Coronary artery (tissue), 2 donors: Measurements from ENCODE around the gene AOX1.
A peak's percentile ranks its signal among the peaks of the same experiment; 100 is the strongest.

Source experiments
- DNase-seq: peaks from one replicate; pipeline ENCODE4 v3.0.0-alpha.2; 2017; ENCODE audit warnings: low spot score
- H3K27ac ChIP-seq, 2 donors: fragments of 200-600 bp; sonication (generic); one replicate each; pipeline ENCODE4 v1.5.1; 2016 to 2019
- H3K4me3 ChIP-seq: fragments of 200-600 bp; sonication (generic); 2 replicates; pipeline ENCODE4 v1.5.1; 2016; ENCODE audit warnings: mild to moderate bottlenecking, moderate library complexity
- TF ChIP-seq, protein P1 (sequence below): fragments of 200-600 bp; sonication (generic); IDR thresholded peaks from one replicate; pipeline ENCODE4 v1.5.1; 2019; ENCODE audit warnings: antibody characterized with exemption

Gene AOX1

GRCh38 chr2:200699310-200699709 is 113.5 kb downstream of the AOX1 start:
- no peak for DNase-seq
- H3K27ac ChIP-seq = no peak overlapping the region
- TF ChIP-seq, protein P1, sequence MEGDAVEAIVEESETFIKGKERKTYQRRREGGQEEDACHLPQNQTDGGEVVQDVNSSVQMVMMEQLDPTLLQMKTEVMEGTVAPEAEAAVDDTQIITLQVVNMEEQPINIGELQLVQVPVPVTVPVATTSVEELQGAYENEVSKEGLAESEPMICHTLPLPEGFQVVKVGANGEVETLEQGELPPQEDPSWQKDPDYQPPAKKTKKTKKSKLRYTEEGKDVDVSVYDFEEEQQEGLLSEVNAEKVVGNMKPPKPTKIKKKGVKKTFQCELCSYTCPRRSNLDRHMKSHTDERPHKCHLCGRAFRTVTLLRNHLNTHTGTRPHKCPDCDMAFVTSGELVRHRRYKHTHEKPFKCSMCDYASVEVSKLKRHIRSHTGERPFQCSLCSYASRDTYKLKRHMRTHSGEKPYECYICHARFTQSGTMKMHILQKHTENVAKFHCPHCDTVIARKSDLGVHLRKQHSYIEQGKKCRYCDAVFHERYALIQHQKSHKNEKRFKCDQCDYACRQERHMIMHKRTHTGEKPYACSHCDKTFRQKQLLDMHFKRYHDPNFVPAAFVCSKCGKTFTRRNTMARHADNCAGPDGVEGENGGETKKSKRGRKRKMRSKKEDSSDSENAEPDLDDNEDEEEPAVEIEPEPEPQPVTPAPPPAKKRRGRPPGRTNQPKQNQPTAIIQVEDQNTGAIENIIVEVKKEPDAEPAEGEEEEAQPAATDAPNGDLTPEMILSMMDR = no peak
- no peak overlapping the region for H3K4me3 ChIP-seq

DNA sequence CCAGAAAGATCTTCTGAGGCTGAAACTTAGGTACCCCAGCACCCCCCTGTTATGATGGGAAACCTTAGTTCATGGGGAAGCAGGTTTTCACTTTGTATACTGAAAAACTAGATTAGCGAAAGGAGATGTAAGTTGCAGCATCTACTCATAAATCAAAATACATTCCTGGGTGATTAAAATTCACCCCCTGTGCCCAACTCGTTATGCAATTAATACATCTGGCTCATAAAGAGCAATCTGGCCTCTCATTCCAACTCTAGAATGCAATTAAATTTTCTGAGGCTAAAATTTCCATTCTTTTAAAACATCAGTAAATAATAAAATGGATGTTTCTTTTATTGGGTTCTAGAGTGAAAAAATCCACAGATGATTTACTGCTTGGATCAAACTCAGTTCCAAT is 115.0 kb downstream of the AOX1 start:
- Histone ChIP-seq H3K4me3 (no peak overlapping the region), H3K27ac (no peak overlapping the region)
- TF ChIP-seq, protein P1 = no peak
- no peak for DNase-seq

DNA sequence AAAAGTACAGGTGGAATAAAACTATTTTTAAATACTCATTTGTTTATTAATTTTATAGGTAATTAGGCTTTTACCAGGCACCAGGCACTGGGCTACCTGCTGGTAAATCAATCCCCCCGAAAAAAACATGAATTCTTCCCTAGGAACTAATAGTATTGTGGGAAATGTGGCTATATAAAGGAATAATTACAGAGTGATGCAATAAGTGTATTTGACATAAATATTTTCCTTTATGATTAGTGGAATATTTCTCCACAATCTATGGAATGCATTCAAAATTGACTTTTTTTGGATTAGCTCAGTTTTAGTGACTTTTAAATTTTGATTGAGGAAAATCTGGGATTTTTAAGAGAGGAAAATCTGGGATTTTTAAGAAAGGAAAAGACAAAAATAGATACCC is 116.2 kb downstream of the AOX1 start:
- DNase-seq = no peak
- no peak overlapping the region for H3K4me3 ChIP-seq
- no peak overlapping the region for H3K27ac ChIP-seq
- TF ChIP-seq, protein P1 = no peak

- DNase-seq = no peak
- H3K27ac ChIP-seq = no peak overlapping the region
- no peak overlapping the region for H3K4me3 ChIP-seq
- TF ChIP-seq, protein P1 = no peak
Measured at GRCh38 chr2:200702646-200703118, 116.9 kb downstream of the AOX1 start.

- no peak overlapping the region for H3K27ac ChIP-seq
- TF ChIP-seq, protein P1 = peak; percentile 34
- no peak overlapping the region for H3K4me3 ChIP-seq
- DNase-seq = no peak
Measured at GRCh38 chr2:200703127-200703925, 117.5 kb downstream of the AOX1 start.

- TF ChIP-seq, protein P1 = no peak
- DNase-seq = no peak
- Histone ChIP-seq H3K4me3 (no peak overlapping the region), H3K27ac (no peak overlapping the region)
Measured at GRCh38 chr2:200703926-200704637, 118.3 kb downstream of the AOX1 start.
